ENCODE data around the gene TNFSF13.
"Not testable (repeated sequence)": the region's sequence is repeated elsewhere in the genome, so short reads cannot be mapped to it uniquely, and the experiment has no call there.

Gene TNFSF13

DNA sequence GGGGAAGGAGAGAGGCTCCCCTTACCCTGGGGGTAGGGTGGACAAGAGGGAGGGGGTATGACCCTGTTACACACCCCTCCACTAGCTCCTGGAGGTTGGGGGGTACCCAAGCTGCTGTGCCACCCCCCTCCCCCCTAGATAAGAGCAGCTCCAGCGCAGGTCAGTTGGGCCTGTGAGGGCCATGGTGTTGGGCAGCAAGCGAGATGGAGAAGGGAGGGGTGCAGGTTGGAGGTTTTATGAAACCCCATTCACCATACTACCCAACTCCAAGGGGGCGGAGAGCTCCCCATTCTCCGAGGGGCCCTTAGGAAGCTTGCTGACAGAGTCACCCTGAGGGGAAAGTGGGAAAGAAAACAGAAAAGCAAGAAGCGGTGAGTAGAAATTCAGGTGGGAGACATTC is 33.0 kb downstream of the TNFSF13 start:
- DNase-seq (ENCODE audit: low read depth) = no peak

DNA sequence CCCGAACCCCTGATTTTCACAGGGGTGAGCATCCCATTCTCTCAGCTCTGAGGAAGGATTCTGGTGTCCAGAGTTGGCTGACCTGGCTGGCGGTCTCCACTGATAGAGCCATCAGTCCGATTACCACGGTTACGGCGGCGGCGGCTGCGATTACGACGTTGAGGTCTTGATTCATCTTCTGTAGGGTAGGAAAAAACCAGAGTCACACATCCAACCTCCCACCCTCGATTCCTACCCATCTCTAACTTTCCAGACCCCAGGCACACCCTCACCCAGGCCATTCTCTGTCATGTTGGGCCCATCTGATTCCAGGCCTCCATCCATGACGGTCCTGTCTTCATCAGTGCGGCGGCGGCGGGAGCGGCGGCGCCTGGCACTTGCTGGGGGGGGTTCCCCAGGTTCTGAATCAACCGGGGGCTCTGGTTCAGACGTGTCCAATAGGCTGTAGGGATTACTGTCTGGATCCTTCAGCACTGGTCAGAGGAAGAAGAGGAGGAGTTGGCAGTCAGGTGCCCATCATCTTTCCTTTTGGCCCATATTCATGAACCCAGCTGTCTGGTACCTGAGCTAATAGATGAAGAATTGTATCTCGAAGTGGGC is 34.0 kb downstream of the TNFSF13 start:
- no peak for DNase-seq (ENCODE audit: low read depth)

DNA sequence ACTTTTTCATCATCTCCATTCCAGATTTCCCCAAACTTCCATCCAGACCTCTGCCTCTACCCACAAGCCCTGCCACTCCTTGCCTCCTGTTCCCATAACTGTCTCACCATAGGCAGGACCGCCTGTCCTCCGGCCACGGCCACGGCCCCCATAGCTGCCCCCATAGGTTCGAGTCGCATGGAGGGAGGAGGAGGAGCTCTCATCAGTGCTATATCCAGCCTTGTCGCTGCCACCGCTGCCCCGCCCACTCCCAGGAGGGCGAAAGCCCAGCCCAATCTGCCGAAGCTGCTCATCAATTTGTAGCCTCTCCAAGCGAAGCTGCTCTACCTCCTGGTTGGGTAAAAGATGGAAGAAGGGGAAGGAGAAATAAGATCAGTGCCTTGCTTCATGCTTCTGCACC is 34.7 kb downstream of the TNFSF13 start:
- no peak for DNase-seq (ENCODE audit: low read depth)

DNA sequence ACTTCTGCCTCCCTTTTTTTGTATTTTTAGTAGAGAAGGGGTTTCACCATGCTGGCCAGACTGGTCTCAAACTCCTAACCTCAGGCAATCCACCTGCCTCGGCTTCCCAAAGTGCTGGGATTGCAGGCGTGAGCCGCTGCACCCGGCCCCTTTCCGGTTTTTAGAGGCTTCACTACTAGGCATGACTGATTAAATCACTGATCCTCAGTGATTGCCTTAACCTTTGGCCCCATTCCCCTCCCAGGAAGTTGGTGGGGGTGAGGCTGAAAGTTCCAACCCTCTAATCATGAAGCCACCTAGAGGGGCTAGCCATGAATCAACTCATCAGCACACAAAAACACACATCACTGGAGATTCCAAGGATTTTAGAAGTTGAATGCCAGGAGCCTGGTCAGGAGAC is 39.0 kb downstream of the TNFSF13 start:
- not testable (repeated sequence) for DNase-seq (ENCODE audit: low read depth)

DNA sequence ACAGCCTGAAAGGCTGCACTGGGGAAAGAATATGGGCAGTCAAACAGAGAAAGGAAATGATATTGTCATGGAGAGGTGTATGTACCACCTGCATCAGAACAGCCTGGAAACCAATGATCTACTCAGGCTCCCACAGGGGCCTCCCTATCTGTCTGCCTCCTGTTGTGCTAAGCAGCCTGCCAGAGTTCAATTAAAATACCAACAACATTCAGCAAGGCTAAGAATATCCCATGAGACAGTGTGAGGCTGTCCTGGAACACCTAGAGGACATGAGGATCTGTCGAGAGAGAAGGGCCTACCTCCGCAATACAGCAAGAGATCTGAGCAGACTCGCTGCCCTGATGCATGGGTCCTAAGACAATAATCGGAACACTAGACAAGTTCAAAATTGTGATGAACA is 47.7 kb downstream of the TNFSF13 start:
- no peak for DNase-seq (ENCODE audit: low read depth)

DNA sequence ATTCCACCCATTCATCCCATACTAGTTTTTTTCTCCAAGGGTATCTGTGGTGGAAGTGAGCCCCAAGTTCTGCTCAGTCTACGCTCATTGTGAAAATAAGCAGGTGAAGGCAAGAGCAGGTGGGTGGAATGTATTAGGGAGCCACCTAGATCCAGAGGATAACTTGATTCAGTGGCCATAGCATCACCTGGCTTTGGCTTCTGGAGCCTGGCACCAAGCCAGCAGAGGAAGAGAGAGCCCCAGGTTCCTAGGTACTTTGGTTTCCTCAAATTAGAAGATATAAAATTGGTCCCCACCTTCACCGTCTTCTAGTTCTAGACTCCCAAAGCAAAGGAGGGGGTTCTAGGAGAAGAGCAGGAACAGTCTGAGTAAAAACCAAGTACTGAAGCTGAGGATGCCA is 52.1 kb downstream of the TNFSF13 start:
- DNase-seq (ENCODE audit: low read depth) = no peak
